Smooth muscle cell (in vitro differentiated cells): ENCODE measurements around the gene ERG. TPM values are rescaled to one million over a fixed set of nuclear protein-coding genes. Genes with fewer than 3 reads are reported as not detected.

Source experiments
- DNase-seq: peaks from one replicate; lab custom pipeline; 2025; ENCODE audit not compliant: unreplicated experiment; lab: John Stamatoyannopoulos, UW
- H2AFZ ChIP-seq: fragments of 200-600 bp; sonication (generic); 2 replicates; pipeline ENCODE4 v1.6.0; 2016; ENCODE audit warnings: antibody characterized with exemption, low read depth, mild to moderate bottlenecking
- H3F3A ChIP-seq: fragments of 200-600 bp; sonication (generic); 2 replicates; pipeline ENCODE4 v1.6.0; 2017; ENCODE audit warnings: antibody characterized with exemption, low read depth
- H3K27ac ChIP-seq: fragments of 200-600 bp; sonication (generic); 2 replicates; pipeline ENCODE4 v1.5.1; 2016; ENCODE audit warnings: low read depth, mild to moderate bottlenecking
- H3K27me3 ChIP-seq: fragments of 200-600 bp; sonication (generic); 2 replicates; pipeline ENCODE4 v1.6.1; 2016; ENCODE audit warnings: low read depth, mild to moderate bottlenecking
- H3K36me3 ChIP-seq: fragments of 200-600 bp; sonication (generic); 2 replicates; pipeline ENCODE4 v1.5.1; 2016; ENCODE audit warnings: low read depth
- H3K4me1 ChIP-seq: fragments of 200-600 bp; sonication (generic); 2 replicates; pipeline ENCODE4 v1.5.1; 2016; ENCODE audit warnings: low read depth
- H3K4me2 ChIP-seq: fragments of 200-600 bp; sonication (generic); 2 replicates; pipeline ENCODE4 v1.6.0; 2016; ENCODE audit warnings: mild to moderate bottlenecking
- H3K4me3 ChIP-seq: fragments of 200-600 bp; sonication (generic); 2 replicates; pipeline ENCODE4 v1.5.1; 2016; ENCODE audit warnings: mild to moderate bottlenecking
- H3K79me2 ChIP-seq: fragments of 200-600 bp; sonication (generic); 2 replicates; pipeline ENCODE4 v1.6.0; 2016; ENCODE audit warnings: low read depth, mild to moderate bottlenecking
- H3K9ac ChIP-seq: fragments of 200-600 bp; sonication (generic); 2 replicates; pipeline ENCODE4 v1.6.0; 2016; ENCODE audit warnings: low read depth
- H3K9me3 ChIP-seq: fragments of 200-600 bp; sonication (generic); replicated peaks from 2 replicates; pipeline ENCODE4 v1.5.1; 2016; ENCODE audit warnings: low read depth
- H4K20me1 ChIP-seq: fragments of 200-600 bp; sonication (generic); 2 replicates; pipeline ENCODE4 v1.6.0; 2016; ENCODE audit warnings: low read depth
- CTCF ChIP-seq: fragments of 200-600 bp; sonication (generic); IDR thresholded peaks from 2 replicates; pipeline ENCODE4 v1.5.1; 2017; ENCODE audit warnings: borderline replicate concordance, mild to moderate bottlenecking, antibody characterized with exemption; ENCODE audit not compliant: insufficient read depth, poor library complexity, severe bottlenecking
- WGBS: methylation state at CpG from one replicate; pipeline ENCODE4 v1.1.7; 2016; ENCODE audit warnings: low lambda C conversion rate; 5-methylcytosine and 5-hydroxymethylcytosine counted together
- polyA plus RNA-seq: library from polyadenylated mRNA; unstranded; fragments of >200 nt; fragmentation: Nextera tagmentation; extraction: Ambion mirVana; gene quantifications from 2 replicates; pipeline ENCODE4 v1.2.1, GENCODE V29; 2016
- total RNA-seq: library from RNA; depleted of rRNA; stranded (reverse); fragments of >200 nt; gene quantifications from 2 replicates; pipeline ENCODE4 v1.2.3, GENCODE V29; 2014

Gene ERG
- total and polyA plus RNA-seq, 2 experiments from 2014 or later: 11.0 to 14.4 TPM

DNA sequence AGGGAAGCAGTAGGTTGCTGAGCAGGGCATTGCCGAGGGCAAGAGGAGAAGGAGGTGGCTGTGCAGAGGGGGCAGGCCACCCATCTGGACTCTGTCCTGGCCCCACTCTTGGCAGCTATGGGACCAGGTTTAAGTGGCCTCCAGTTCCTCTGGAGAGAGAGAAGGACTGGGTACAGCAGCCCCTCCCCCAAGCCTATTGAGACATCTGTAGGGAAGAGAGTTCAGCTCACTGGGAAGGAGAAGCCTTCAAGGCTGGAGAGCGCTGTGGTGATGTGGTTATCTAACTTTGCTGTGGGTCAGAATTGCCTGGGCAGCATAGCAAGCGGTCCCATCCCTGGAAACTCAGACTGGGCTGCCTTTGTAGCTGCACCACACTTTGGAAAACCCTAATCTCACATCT is 147.6 kb downstream of the ERG start:
- Histone ChIP-seq H3K27me3 (no peaks in the 10 kb centered on the region), H3K4me1 (peaks cover 3% of the 10 kb centered on the region), H3K36me3 (no peaks in the 10 kb centered on the region), H3K9ac (peak overlapping the region; percentile 82), H3K9me3 (no peaks in the 10 kb centered on the region), H3K4me3 (no peak overlapping the region), H4K20me1 (no peaks in the 10 kb centered on the region), H3K79me2 (no peaks in the 10 kb centered on the region), H3F3A (no peaks in the 10 kb centered on the region), H2AFZ (no peak overlapping the region), H3K4me2 (peak overlapping the region; percentile 60), H3K27ac (peak overlapping the region; percentile 93)
- no peak for DNase-seq
- 85% methylated on average over 3 of the region's 3 CpGs for WGBS
- TF ChIP-seq CTCF: no peak

DNA sequence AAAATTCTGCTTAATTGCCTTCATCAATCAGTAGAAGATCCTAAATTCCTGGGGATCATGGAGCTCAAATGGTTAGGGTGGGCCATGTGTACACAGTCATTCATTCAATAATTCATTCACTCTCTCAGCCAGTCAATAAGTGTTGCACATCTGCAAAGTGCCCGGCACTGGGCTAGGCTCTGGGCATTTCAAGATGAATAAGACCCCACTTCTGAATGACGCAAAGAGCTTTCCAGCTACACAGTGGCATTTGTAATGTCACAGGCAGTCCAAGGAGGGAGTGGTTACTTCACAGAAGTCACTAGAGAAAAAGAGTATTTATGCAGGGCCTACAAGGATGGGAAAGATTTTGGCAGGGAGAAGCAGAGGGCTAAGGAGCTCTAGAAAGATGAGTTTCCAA is 148.3 kb downstream of the ERG start:
- Histone ChIP-seq H3F3A (no peaks in the 10 kb centered on the region), H3K27ac (peak overlapping the region; percentile 93), H3K4me3 (no peak overlapping the region), H2AFZ (no peak overlapping the region), H3K9me3 (no peaks in the 10 kb centered on the region), H3K27me3 (no peaks in the 10 kb centered on the region), H3K9ac (peak overlapping the region; percentile 8), H3K36me3 (no peaks in the 10 kb centered on the region), H3K79me2 (no peaks in the 10 kb centered on the region), H3K4me2 (no peak overlapping the region), H4K20me1 (no peaks in the 10 kb centered on the region), H3K4me1 (peaks cover 3% of the 10 kb centered on the region)
- DNase-seq: no peak
- TF ChIP-seq CTCF: no peak
- 95% methylated on average over 2 of the region's 2 CpGs for WGBS

- no peak overlapping the region for H3K9ac ChIP-seq
- H3K79me2 ChIP-seq: no peaks in the 10 kb centered on the region
- H3K4me2 ChIP-seq: no peak overlapping the region
- H3F3A ChIP-seq: no peaks in the 10 kb centered on the region
- H3K4me1 ChIP-seq: peaks cover 3% of the 10 kb centered on the region
- peak overlapping the region; percentile 93 for H3K27ac ChIP-seq
- no peaks in the 10 kb centered on the region for H3K36me3 ChIP-seq
- H3K4me3 ChIP-seq: no peak overlapping the region
- WGBS: 66% methylated on average over 10 of the region's 10 CpGs
- no peaks in the 10 kb centered on the region for H4K20me1 ChIP-seq
- H3K27me3 ChIP-seq: no peaks in the 10 kb centered on the region
- DNase-seq: no peak
- no peaks in the 10 kb centered on the region for H3K9me3 ChIP-seq
- TF ChIP-seq CTCF: no peak
- no peak overlapping the region for H2AFZ ChIP-seq
Measured at GRCh38 chr21:38349111-38349746, 149.0 kb downstream of the ERG start.

DNA sequence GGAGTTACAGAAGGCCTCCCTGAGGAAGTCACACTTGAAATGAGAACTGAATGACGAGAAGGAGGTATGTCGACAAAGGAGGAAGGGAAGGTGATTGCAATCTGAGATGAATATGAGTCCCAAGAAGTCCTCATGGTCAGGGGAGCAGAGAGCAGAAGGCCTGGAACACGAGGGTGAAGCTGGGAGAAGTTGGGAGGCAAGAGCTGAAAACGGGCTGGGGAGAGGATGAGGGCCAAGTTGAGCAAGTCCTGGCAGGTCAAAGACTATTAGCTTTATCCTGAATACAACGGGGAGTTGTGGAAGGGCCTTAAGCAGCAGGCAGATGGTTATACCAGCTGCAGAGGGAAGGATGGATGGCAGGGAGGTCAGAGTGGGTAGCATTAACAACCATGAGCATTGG is 152.0 kb downstream of the ERG start:
- H3K4me3 ChIP-seq: no peak overlapping the region
- H3F3A ChIP-seq: no peaks in the 10 kb centered on the region
- H3K9ac ChIP-seq: no peak overlapping the region
- H3K4me2 ChIP-seq: no peak overlapping the region
- no peaks in the 10 kb centered on the region for H3K27me3 ChIP-seq
- 87% methylated on average over 5 of the region's 5 CpGs for WGBS
- no peak for DNase-seq
- no peaks in the 10 kb centered on the region for H4K20me1 ChIP-seq
- H3K36me3 ChIP-seq: no peaks in the 10 kb centered on the region
- no peaks in the 10 kb centered on the region for H3K79me2 ChIP-seq
- H3K27ac ChIP-seq: no peak overlapping the region
- H2AFZ ChIP-seq: no peak overlapping the region
- no peaks in the 10 kb centered on the region for H3K4me1 ChIP-seq
- no peaks in the 10 kb centered on the region for H3K9me3 ChIP-seq
- no peak for TF ChIP-seq CTCF
